MCF 10A (cell line): ENCODE results near the gene RNF25. TPM values are rescaled to one million over a fixed set of nuclear protein-coding genes. Genes with fewer than 3 reads are reported as not detected.

ENCODE experiments used
- BruUV-seq: library from RNA; stranded (reverse); fragments of 400-500 nt; replicated peaks from 2 replicates; lab custom pipeline; 2021; lab: Mats Ljungman, UMichigan
- CTCF ChIA-PET: fragments of 300-600 bp; sonication (Branson Sonifier 250); formaldehyde crosslinking; extraction: SDS; loops from one replicate; lab custom pipeline; 2021; ENCODE audit warnings: antibody characterized with exemption, inconsistent platforms; lab: Yijun Ruan, JAX
- POLR2A ChIA-PET: fragments of 300-600, 350-650 bp; sonication (Branson Sonifier 250); formaldehyde crosslinking; extraction: SDS; loops from one replicate; lab custom pipeline; 2020; ENCODE audit warnings: antibody characterized with exemption, inconsistent platforms; lab: Yijun Ruan, JAX
- DNase-seq: peaks from one replicate; pipeline ENCODE4 v3.0.0-alpha.2; 2018; ENCODE audit not compliant: unreplicated experiment
- H3K27ac Mint-ChIP-seq: one replicate; pipeline ENCODE4 v1.8.0; 2022; ENCODE audit warnings: mild to moderate bottlenecking, low read depth, mixed read lengths; ENCODE audit not compliant: unreplicated experiment
- H3K27me3 Mint-ChIP-seq: one replicate; pipeline ENCODE4 v1.8.0; 2022; ENCODE audit warnings: mixed read lengths; ENCODE audit not compliant: insufficient read depth, unreplicated experiment
- H3K36me3 Mint-ChIP-seq: one replicate; pipeline ENCODE4 v1.8.0; 2022; ENCODE audit warnings: mild to moderate bottlenecking, moderate library complexity, mixed read lengths; ENCODE audit not compliant: insufficient read depth, unreplicated experiment
- H3K4me1 Mint-ChIP-seq: one replicate; pipeline ENCODE4 v1.8.0; 2022; ENCODE audit warnings: mixed read lengths; ENCODE audit not compliant: insufficient read depth, unreplicated experiment
- H3K4me3 Mint-ChIP-seq: one replicate; pipeline ENCODE4 v1.8.0; 2022; ENCODE audit warnings: mild to moderate bottlenecking, moderate library complexity, mixed read lengths; ENCODE audit not compliant: unreplicated experiment
- H3K9me3 Mint-ChIP-seq: one replicate; pipeline ENCODE4 v1.8.0; 2022; ENCODE audit warnings: mixed read lengths; ENCODE audit not compliant: unreplicated experiment
- intact Hi-C: fragments of 100-400 bp; cut with micrococcal nuclease; formaldehyde crosslinking; loops from 2 replicates; pipeline ENCODE4 v1.14.1; 2022
- total RNA-seq: library from RNA; stranded (reverse); gene quantifications from 2 replicates; pipeline ENCODE4 v1.2.3, GENCODE V29; 2022
- TF ChIP-seq, protein P1 (sequence below): fragments of 200-600 bp; IDR thresholded peaks from one replicate; pipeline ENCODE4 v1.8.0; 2022; ENCODE audit warnings: antibody characterized with exemption, mild to moderate bottlenecking; ENCODE audit not compliant: unreplicated experiment

Gene RNF25
- total RNA-seq, 1 experiment from 2014 or later: 60.8 TPM

DNA sequence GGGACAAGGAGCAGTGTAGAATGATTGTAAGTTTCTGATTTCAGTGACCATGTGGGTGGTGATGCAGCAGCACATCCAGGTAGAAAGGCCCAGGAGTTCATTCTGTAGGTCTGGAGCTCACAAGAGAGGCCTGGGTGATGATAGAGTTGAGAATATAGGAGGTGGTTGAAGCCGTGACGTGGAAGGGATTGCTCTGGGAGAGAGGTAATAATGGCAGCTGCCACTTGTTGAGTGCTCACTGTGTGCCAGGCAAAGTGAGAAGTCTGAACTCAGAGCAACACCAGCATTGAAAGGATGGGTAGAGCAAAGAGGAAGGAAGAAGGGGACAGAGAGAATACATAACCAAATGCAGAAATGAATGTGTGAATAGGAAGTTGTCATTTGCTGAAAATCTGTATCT lies 42.1 kb upstream of the RNF25 start:
- no TSS peak for BruUV-seq

DNA sequence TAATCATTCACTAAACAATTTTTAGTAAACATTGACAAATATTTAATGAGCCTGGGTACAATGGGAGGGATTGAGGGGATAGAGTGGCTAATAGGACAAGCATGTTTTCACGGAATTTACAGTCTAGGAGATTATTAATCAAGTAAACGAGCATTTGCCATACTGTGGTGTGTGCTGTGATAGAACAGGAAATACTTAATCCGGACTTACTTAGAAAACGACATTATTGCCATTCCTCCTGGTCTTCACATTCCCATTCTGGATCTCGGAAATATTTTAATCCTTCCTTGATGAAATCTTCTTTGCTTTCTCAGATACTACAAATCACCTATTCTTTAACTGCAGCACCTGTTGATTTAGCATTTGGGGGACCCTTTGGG lies 39.7 kb upstream of the RNF25 start:
- BruUV-seq: TSS peak; percentile 59
- DNase-seq: no peak
- peak overlapping the region; percentile 98 for H3K4me3 Mint-ChIP-seq
- TF ChIP-seq, protein P1, sequence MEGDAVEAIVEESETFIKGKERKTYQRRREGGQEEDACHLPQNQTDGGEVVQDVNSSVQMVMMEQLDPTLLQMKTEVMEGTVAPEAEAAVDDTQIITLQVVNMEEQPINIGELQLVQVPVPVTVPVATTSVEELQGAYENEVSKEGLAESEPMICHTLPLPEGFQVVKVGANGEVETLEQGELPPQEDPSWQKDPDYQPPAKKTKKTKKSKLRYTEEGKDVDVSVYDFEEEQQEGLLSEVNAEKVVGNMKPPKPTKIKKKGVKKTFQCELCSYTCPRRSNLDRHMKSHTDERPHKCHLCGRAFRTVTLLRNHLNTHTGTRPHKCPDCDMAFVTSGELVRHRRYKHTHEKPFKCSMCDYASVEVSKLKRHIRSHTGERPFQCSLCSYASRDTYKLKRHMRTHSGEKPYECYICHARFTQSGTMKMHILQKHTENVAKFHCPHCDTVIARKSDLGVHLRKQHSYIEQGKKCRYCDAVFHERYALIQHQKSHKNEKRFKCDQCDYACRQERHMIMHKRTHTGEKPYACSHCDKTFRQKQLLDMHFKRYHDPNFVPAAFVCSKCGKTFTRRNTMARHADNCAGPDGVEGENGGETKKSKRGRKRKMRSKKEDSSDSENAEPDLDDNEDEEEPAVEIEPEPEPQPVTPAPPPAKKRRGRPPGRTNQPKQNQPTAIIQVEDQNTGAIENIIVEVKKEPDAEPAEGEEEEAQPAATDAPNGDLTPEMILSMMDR: no peak
- peak overlapping the region; percentile 92 for H3K27ac Mint-ChIP-seq
- CTCF ChIA-PET: interaction anchor here (0.6 to 4.4 kb wide), 21 partner anchors 9 to 445 kb away, joined by 3 to 41 read pairs (median 6); partner anchors contain the start of gene PLCD4
- POLR2A ChIA-PET: interaction anchor here (0.6 to 1.9 kb wide), 12 partner anchors 15 to 136 kb away, joined by 3 to 19 read pairs (median 4); partner anchors contain the start of genes BCS1L, RNF25, STK36 and ZNF142
- H3K36me3 Mint-ChIP-seq: peaks cover 17% of the 10 kb centered on the region
- H3K27me3 Mint-ChIP-seq: no peaks in the 10 kb centered on the region
- H3K4me1 Mint-ChIP-seq: peaks cover 15% of the 10 kb centered on the region
- H3K9me3 Mint-ChIP-seq: no peaks in the 10 kb centered on the region
- intact Hi-C loops: loop anchor here (1.0 to 2.0 kb wide), 3 partner anchors 19 to 136 kb away; partner anchors contain the start of genes BCS1L and ZNF142

More for the DNA sequence above, 42.1 kb upstream of the RNF25 start:
- peaks cover 21% of the 10 kb centered on the region for H3K4me1 Mint-ChIP-seq
- H3K9me3 Mint-ChIP-seq: no peaks in the 10 kb centered on the region
- DNase-seq: no peak
- TF ChIP-seq, protein P1: no peak
- no peaks in the 10 kb centered on the region for H3K27me3 Mint-ChIP-seq
- no peak overlapping the region for H3K27ac Mint-ChIP-seq
- ChIA-PET CTCF (interaction anchor here (0.6 to 1.0 kb wide), 4 partner anchors 26 to 798 kb away, joined by 3 to 6 read pairs (median 3); no protein-coding TSS in a partner anchor), POLR2A (interaction anchor here (0.7 kb wide), 1 partner anchor 9 kb away, joined by 3 read pairs; no protein-coding TSS in a partner anchor)
- peaks cover 23% of the 10 kb centered on the region for H3K36me3 Mint-ChIP-seq
- intact Hi-C loops: no loop called here
- H3K4me3 Mint-ChIP-seq: no peak overlapping the region

DNA sequence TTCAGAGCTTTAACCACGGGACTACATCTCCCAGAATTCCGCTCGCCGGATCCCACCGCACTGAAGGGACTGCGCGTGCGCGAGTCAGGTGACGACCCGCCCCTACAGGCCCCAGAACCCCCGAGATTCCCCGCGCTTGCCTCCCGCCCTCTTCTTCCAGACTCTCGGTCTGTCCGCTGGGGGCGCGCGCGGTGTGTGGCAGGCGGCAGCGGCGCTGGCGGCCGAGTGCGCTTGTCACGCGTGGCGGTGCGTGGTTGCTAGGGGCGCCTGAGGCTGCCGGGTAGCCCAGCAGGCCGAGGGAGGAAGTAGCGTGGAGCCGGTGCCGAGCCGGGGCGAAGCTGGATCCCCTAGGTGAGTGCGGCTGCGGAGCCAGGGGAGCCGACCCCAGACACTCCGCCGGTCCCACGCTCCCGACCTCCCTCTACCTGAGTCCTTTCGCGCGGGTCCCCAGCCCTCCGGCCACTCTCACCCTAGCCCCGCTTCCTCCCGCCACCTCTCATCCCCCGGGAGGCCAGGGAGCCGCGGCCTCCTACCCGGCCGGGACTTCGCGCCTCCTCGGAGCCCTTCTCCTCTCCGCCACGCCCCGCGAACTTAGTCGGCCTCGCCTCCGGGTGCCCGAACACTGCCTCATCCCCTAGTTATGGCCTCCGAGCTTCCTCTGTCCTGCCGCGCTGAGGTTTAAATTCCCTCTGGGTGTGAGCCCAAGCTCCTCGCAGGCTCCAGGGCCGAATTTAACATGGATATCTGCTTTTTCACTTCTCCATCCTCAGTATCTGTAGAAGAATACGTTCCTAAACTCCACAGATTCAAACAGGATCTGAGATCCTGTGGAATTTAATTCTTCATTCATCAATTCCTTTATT lies 39.1 kb upstream of the RNF25 start, which contains the start of gene TTLL4:
Gene TTLL4 (plus strand): TSS at position 149 of the 863 bp plus-strand sequence. CDS start 26,842 bp downstream, outside the sequence.
- Mint-ChIP-seq H3K4me3 (peak within 1 kb of the TSS; percentile 98), H3K9me3 (no peaks in the 10 kb centered on the region), H3K36me3 (peaks cover 11% of the 10 kb centered on the region), H3K27ac (peak within 1 kb of the TSS; percentile 92), H3K27me3 (no peaks in the 10 kb centered on the region), H3K4me1 (peaks cover 15% of the 10 kb centered on the region)
- no TSS peak for BruUV-seq
- CTCF ChIA-PET: interaction anchor here (0.5 to 4.4 kb wide), 47 partner anchors 10 to 849 kb away, joined by 3 to 41 read pairs (median 4); partner anchors contain the start of genes BCS1L, PLCD4, RNF25 and STK36
- POLR2A ChIA-PET: interaction anchor here (0.6 to 1.9 kb wide), 18 partner anchors 13 to 183 kb away, joined by 3 to 19 read pairs (median 4); partner anchors contain the start of genes BCS1L, RNF25, STK36 and ZNF142
- TF ChIP-seq, protein P1: peak; percentile 70
- intact Hi-C loops: loop anchor here (1.0 to 2.0 kb wide), 3 partner anchors 20 to 136 kb away; partner anchors contain the start of genes BCS1L and ZNF142
- peak; percentile 97 for DNase-seq
